ENCODE data around the gene RXRA. TPM values are rescaled to one million over a fixed set of nuclear protein-coding genes. Genes with fewer than 3 reads are reported as not detected.

The RXRA gene
- total and polyA plus RNA-seq, 2 of the 13 experiments (the other 11 are each of a cell fraction or from before 2014, with no cell fraction given) = 18.9 to 29.2 TPM

GRCh38 chr9:134376386-134377142 lies 50.3 kb downstream of the RXRA start (continued):
- TF ChIP-seq TFAP4 (IDR thresholded peaks at IDR 0.05; ENCODE audit: borderline replicate concordance, low read depth) = peak; percentile 29; the same call in 1 of the 2 replicates
- TF ChIP-seq SOX13 (IDR thresholded peaks at IDR 0.05) = no peak
- TF ChIP-seq SOX13 (CRISPR knock-in tag; conservative IDR thresholded peaks at IDR 0.05 in 1 of 2, IDR thresholded peaks at IDR 0.05 in 1 of 2) = peak in 1 of 2 experiments; percentile 43; a peak in 1 of 4 replicates
- TF ChIP-seq XRCC5 (optimal IDR thresholded peaks at IDR 0.05; ENCODE audit: low read length) = no peak
- TF ChIP-seq, protein P1, sequence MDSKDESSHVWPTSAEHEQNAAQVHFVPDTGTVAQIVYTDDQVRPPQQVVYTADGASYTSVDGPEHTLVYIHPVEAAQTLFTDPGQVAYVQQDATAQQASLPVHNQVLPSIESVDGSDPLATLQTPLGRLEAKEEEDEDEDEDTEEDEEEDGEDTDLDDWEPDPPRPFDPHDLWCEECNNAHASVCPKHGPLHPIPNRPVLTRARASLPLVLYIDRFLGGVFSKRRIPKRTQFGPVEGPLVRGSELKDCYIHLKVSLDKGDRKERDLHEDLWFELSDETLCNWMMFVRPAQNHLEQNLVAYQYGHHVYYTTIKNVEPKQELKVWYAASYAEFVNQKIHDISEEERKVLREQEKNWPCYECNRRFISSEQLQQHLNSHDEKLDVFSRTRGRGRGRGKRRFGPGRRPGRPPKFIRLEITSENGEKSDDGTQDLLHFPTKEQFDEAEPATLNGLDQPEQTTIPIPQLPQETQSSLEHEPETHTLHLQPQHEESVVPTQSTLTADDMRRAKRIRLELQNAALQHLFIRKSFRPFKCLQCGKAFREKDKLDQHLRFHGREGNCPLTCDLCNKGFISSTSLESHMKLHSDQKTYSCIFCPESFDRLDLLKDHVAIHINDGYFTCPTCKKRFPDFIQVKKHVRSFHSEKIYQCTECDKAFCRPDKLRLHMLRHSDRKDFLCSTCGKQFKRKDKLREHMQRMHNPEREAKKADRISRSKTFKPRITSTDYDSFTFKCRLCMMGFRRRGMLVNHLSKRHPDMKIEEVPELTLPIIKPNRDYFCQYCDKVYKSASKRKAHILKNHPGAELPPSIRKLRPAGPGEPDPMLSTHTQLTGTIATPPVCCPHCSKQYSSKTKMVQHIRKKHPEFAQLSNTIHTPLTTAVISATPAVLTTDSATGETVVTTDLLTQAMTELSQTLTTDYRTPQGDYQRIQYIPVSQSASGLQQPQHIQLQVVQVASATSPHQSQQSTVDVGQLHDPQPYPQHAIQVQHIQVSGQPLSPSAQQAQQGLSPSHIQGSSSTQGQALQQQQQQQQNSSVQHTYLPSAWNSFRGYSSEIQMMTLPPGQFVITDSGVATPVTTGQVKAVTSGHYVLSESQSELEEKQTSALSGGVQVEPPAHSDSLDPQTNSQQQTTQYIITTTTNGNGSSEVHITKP (CRISPR knock-in tag; IDR thresholded peaks at IDR 0.05; ENCODE audit: low read depth) = no peak
- TF ChIP-seq ATF4 (CRISPR knock-in tag; IDR thresholded peaks at IDR 0.05) = no peak
- TF ChIP-seq, protein P2, sequence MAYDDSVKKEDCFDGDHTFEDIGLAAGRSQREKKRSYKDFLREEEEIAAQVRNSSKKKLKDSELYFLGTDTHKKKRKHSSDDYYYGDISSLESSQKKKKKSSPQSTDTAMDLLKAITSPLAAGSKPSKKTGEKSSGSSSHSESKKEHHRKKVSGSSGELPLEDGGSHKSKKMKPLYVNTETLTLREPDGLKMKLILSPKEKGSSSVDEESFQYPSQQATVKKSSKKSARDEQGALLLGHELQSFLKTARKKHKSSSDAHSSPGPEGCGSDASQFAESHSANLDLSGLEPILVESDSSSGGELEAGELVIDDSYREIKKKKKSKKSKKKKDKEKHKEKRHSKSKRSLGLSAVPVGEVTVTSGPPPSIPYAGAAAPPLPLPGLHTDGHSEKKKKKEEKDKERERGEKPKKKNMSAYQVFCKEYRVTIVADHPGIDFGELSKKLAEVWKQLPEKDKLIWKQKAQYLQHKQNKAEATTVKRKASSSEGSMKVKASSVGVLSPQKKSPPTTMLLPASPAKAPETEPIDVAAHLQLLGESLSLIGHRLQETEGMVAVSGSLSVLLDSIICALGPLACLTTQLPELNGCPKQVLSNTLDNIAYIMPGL (CRISPR knock-in tag; IDR thresholded peaks at IDR 0.05; ENCODE audit: borderline replicate concordance in 1 of 2, low read depth in 1 of 2) = 0 out of 4 replicates have a peak, but pooled peaks of 1 of the 2 experiments have one; percentile 32
- TF ChIP-seq FOSL1 (CRISPR knock-in tag; IDR thresholded peaks at IDR 0.05; ENCODE audit: borderline replicate concordance) = no peak
- no peak for TF ChIP-seq NFYC (CRISPR knock-in tag; IDR thresholded peaks at IDR 0.05)
- no peak for TF ChIP-seq ZNF367 (CRISPR knock-in tag; IDR thresholded peaks at IDR 0.05; ENCODE audit: borderline replicate concordance)
- no peak for TF ChIP-seq ZFYVE20 (CRISPR knock-in tag; IDR thresholded peaks at IDR 0.05; ENCODE audit: borderline replicate concordance, low read depth)
- no peak for TF ChIP-seq TOPORS (CRISPR knock-in tag; IDR thresholded peaks at IDR 0.05)
- no peak for TF ChIP-seq ZNF773 (CRISPR knock-in tag; IDR thresholded peaks at IDR 0.05; ENCODE audit: borderline replicate concordance)
- TF ChIP-seq YEATS4 (CRISPR knock-in tag; IDR thresholded peaks at IDR 0.05; ENCODE audit: borderline replicate concordance) = no peak
- TF ChIP-seq, protein P3, sequence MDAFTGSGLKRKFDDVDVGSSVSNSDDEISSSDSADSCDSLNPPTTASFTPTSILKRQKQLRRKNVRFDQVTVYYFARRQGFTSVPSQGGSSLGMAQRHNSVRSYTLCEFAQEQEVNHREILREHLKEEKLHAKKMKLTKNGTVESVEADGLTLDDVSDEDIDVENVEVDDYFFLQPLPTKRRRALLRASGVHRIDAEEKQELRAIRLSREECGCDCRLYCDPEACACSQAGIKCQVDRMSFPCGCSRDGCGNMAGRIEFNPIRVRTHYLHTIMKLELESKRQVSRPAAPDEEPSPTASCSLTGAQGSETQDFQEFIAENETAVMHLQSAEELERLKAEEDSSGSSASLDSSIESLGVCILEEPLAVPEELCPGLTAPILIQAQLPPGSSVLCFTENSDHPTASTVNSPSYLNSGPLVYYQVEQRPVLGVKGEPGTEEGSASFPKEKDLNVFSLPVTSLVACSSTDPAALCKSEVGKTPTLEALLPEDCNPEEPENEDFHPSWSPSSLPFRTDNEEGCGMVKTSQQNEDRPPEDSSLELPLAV (CRISPR knock-in tag; conservative IDR thresholded peaks at IDR 0.05; ENCODE audit: low read depth) = no peak
- TF ChIP-seq, protein P4, sequence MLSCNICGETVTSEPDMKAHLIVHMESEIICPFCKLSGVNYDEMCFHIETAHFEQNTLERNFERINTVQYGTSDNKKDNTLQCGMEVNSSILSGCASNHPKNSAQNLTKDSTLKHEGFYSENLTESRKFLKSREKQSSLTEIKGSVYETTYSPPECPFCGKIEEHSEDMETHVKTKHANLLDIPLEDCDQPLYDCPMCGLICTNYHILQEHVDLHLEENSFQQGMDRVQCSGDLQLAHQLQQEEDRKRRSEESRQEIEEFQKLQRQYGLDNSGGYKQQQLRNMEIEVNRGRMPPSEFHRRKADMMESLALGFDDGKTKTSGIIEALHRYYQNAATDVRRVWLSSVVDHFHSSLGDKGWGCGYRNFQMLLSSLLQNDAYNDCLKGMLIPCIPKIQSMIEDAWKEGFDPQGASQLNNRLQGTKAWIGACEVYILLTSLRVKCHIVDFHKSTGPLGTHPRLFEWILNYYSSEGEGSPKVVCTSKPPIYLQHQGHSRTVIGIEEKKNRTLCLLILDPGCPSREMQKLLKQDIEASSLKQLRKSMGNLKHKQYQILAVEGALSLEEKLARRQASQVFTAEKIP (CRISPR knock-in tag; IDR thresholded peaks at IDR 0.05; ENCODE audit: borderline replicate concordance) = no peak
